Left hindlimb (tissue), 1 donor: ENCODE measurements around the gene SYT7.

ENCODE experiments used
- DNase-seq: peaks from one replicate; pipeline ENCODE4 v3.0.0-alpha.2; 2018

The SYT7 gene

GRCh38 chr11:61607920-61608599 is 27.2 kb upstream of the SYT7 start:
- DNase-seq = no peak

- no peak for DNase-seq
Observed at GRCh38 chr11:61607426-61607825, 26.6 kb upstream of the SYT7 start.

- no peak for DNase-seq
Observed at GRCh38 chr11:61603667-61604066, 22.8 kb upstream of the SYT7 start.

- peak; percentile 80 for DNase-seq
Observed at GRCh38 chr11:61602775-61603569, 22.1 kb upstream of the SYT7 start.

GRCh38 chr11:61601512-61601911 is 20.6 kb upstream of the SYT7 start:
- DNase-seq = no peak

GRCh38 chr11:61599968-61600710 is 19.3 kb upstream of the SYT7 start:
- DNase-seq = no peak

GRCh38 chr11:61598886-61599868 is 18.3 kb upstream of the SYT7 start:
- DNase-seq = no peak

GRCh38 chr11:61598374-61598773 is 17.5 kb upstream of the SYT7 start:
- DNase-seq = no peak

- no peak for DNase-seq
Observed at GRCh38 chr11:61596990-61597389, 16.1 kb upstream of the SYT7 start.

GRCh38 chr11:61596542-61596941 is 15.7 kb upstream of the SYT7 start:
- DNase-seq = no peak

GRCh38 chr11:61594907-61595257 is 14.0 kb upstream of the SYT7 start:
- no peak for DNase-seq

- no peak for DNase-seq
Observed at GRCh38 chr11:61593151-61593550, 12.3 kb upstream of the SYT7 start.

- DNase-seq = no peak
Observed at GRCh38 chr11:61592176-61592575, 11.3 kb upstream of the SYT7 start.

GRCh38 chr11:61589961-61590360 is 9.1 kb upstream of the SYT7 start:
- DNase-seq = no peak

- peak; percentile 79 for DNase-seq
Observed at GRCh38 chr11:61588728-61589191, 7.9 kb upstream of the SYT7 start.

GRCh38 chr11:61587951-61588727 is 7.3 kb upstream of the SYT7 start:
- DNase-seq = peak; percentile 57

GRCh38 chr11:61587541-61587941 is 6.7 kb upstream of the SYT7 start:
- no peak for DNase-seq

GRCh38 chr11:61586792-61587430 is 6.0 kb upstream of the SYT7 start:
- DNase-seq = no peak

- DNase-seq = no peak
Observed at GRCh38 chr11:61585115-61585514, 4.2 kb upstream of the SYT7 start.

- no peak for DNase-seq
Observed at GRCh38 chr11:61581931-61582330, 1.1 kb upstream of the SYT7 start.

- no peak for DNase-seq
Observed at GRCh38 chr11:61580271-61580888, 496 bp downstream of the SYT7 start.
